Measurements from ENCODE around the gene ATG7. TPM values are rescaled to one million over a fixed set of nuclear protein-coding genes. Genes with fewer than 3 reads are reported as not detected.
A peak's percentile ranks its signal among the peaks of the same experiment; 100 is the strongest.

Gene ATG7
- total RNA-seq, 2 donors from 2014 or later: 33.9 to 38.4 TPM

GRCh38 chr3:11589706-11590105, 317.5 kb downstream of the ATG7 start:
- Histone ChIP-seq H3K9ac (ENCODE audit: extremely low read depth, low read length, poor library complexity, severe bottlenecking) (no peak overlapping the region), H3K36me3 (ENCODE audit: control insufficient read depth, insufficient read depth, low read length) (peaks cover 11% of the 10 kb centered on the region), H3K9me3 (ENCODE audit: control insufficient read depth, low read length) (no peaks in the 10 kb centered on the region), H3K4me1 (ENCODE audit: control insufficient read depth, insufficient read depth, low read length) (peaks cover 39% of the 10 kb centered on the region), H3K4me3 (ENCODE audit: low read length) (no peak overlapping the region), H3K27me3 (ENCODE audit: control insufficient read depth, insufficient read depth, low read length, poor library complexity, severe bottlenecking) (no peaks in the 10 kb centered on the region), H3K27ac (ENCODE audit: low read depth, low read length) (no peak overlapping the region)
- H3K27ac Mint-ChIP-seq: no peak overlapping the region
- peaks cover 10% of the 10 kb centered on the region for H3K36me3 Mint-ChIP-seq (ENCODE audit: low read depth)
- 65 to 86% methylated on average over 4 to 11 of the region's 11 CpGs for WGBS, 2 experiments (ENCODE audit: insufficient coverage in 1 of 2, insufficient read length in 1 of 2)
- TF ChIP-seq CTCF (conservative IDR thresholded peaks at IDR 0.05): no peak
- no peaks in the 10 kb centered on the region for H3K27me3 Mint-ChIP-seq (ENCODE audit: insufficient read depth)
- H3K4me1 Mint-ChIP-seq: peaks cover 57% of the 10 kb centered on the region
- H3K4me3 Mint-ChIP-seq: no peak overlapping the region
- H3K9me3 Mint-ChIP-seq: no peaks in the 10 kb centered on the region
- DNase-seq: peak; percentile 32

- peaks cover 11% of the 10 kb centered on the region for H3K36me3 ChIP-seq (ENCODE audit: control insufficient read depth, insufficient read depth, low read length)
- no peaks in the 10 kb centered on the region for H3K9me3 ChIP-seq (ENCODE audit: control insufficient read depth, low read length)
- Mint-ChIP-seq H3K27ac (peak overlapping the region; percentile 98), H3K4me1 (peaks cover 57% of the 10 kb centered on the region), H3K36me3 (ENCODE audit: low read depth) (peaks cover 15% of the 10 kb centered on the region), H3K27me3 (ENCODE audit: insufficient read depth) (no peaks in the 10 kb centered on the region), H3K4me3 (peak overlapping the region; percentile 35), H3K9me3 (peaks cover under 1% of the 10 kb centered on the region)
- WGBS, 2 experiments (ENCODE audit: insufficient coverage in 1 of 2, insufficient read length in 1 of 2): 61 to 69% methylated on average over 7 of the region's 7 CpGs
- H3K4me3 ChIP-seq (ENCODE audit: low read length): peak overlapping the region; percentile 28
- no peak for TF ChIP-seq CTCF (conservative IDR thresholded peaks at IDR 0.05)
- H3K9ac ChIP-seq (ENCODE audit: extremely low read depth, low read length, poor library complexity, severe bottlenecking): no peak overlapping the region
- DNase-seq: no peak
- no peaks in the 10 kb centered on the region for H3K27me3 ChIP-seq (ENCODE audit: control insufficient read depth, insufficient read depth, low read length, poor library complexity, severe bottlenecking)
- H3K4me1 ChIP-seq (ENCODE audit: control insufficient read depth, insufficient read depth, low read length): peaks cover 39% of the 10 kb centered on the region
- H3K27ac ChIP-seq (ENCODE audit: low read depth, low read length): peak overlapping the region; percentile 93
Measured at GRCh38 chr3:11591002-11591355, 318.8 kb downstream of the ATG7 start.

- TF ChIP-seq CTCF (conservative IDR thresholded peaks at IDR 0.05): no peak
- H3K9ac ChIP-seq (ENCODE audit: extremely low read depth, low read length, poor library complexity, severe bottlenecking): peak overlapping the region; percentile 21
- peaks cover 9% of the 10 kb centered on the region for H3K36me3 ChIP-seq (ENCODE audit: control insufficient read depth, insufficient read depth, low read length)
- WGBS, 2 experiments (ENCODE audit: insufficient coverage in 1 of 2, insufficient read length in 1 of 2): 0 to 28% methylated on average over 7 to 9 of the region's 9 CpGs
- H3K9me3 Mint-ChIP-seq: peaks cover 6% of the 10 kb centered on the region
- DNase-seq: peak; percentile 88
- peaks cover 39% of the 10 kb centered on the region for H3K4me1 ChIP-seq (ENCODE audit: control insufficient read depth, insufficient read depth, low read length)
- no peaks in the 10 kb centered on the region for H3K27me3 ChIP-seq (ENCODE audit: control insufficient read depth, insufficient read depth, low read length, poor library complexity, severe bottlenecking)
- H3K36me3 Mint-ChIP-seq (ENCODE audit: low read depth): peaks cover 20% of the 10 kb centered on the region
- peak overlapping the region; percentile 28 for H3K4me3 ChIP-seq (ENCODE audit: low read length)
- peak overlapping the region; percentile 98 for H3K27ac Mint-ChIP-seq
- H3K4me1 Mint-ChIP-seq: peaks cover 57% of the 10 kb centered on the region
- peak overlapping the region; percentile 93 for H3K27ac ChIP-seq (ENCODE audit: low read depth, low read length)
- no peaks in the 10 kb centered on the region for H3K9me3 ChIP-seq (ENCODE audit: control insufficient read depth, low read length)
- H3K4me3 Mint-ChIP-seq: peak overlapping the region; percentile 35
- H3K27me3 Mint-ChIP-seq (ENCODE audit: insufficient read depth): no peaks in the 10 kb centered on the region
Measured at GRCh38 chr3:11591391-11592282, 319.4 kb downstream of the ATG7 start.
